ENCODE data around the gene TMPRSS5.
"Not testable (repeated sequence)": the region's sequence is repeated elsewhere in the genome, so short reads cannot be mapped to it uniquely, and the experiment has no call there.

TMPRSS5 gene

DNA sequence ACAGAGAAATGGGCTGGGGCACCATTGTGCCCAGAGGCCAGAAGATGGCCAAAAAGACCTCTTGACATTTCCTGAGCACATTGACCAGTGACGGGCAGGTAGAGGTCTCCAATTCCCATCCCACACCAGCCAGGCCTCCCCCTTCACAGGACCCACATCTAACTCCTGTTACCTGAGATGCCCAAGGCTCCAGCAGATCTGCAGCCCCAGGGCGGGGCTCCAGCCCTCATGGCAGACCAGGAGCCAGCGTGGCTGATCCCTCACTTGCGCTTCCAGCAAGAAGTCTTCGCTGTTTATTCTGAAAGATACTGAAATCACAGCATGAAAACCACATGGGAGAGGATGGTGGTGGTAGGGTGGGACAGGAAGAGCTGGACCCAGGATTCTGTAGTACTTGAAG is 9.0 kb downstream of the TMPRSS5 start:
- no peak for DNase-seq (ENCODE audit: low read depth)

- DNase-seq (ENCODE audit: low read depth): no peak
These were observed 10.9 kb downstream of the TMPRSS5 start for GRCh38 chr11:113695207-113695606.

DNA sequence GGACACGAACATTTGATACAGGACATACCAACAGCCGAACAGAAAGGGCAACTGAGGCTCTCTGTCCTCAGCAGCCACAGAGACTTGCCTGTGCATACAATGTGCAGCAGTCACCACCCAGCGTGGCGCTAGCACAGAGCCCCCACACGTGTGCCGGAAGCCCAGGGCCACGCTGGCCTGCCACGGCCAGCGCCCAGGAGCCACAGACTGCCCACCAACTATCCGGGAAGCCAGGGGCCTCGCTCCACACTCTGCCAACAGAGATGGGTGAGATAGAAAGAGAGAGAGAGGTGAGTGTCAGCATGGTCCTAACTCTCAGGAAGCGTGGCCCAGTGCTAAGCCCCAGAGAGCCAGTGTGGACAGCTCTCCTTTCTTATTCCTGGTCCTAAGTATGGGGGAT is 11.7 kb downstream of the TMPRSS5 start:
- DNase-seq (ENCODE audit: low read depth): no peak

GRCh38 chr11:113693030-113693429 is 13.1 kb downstream of the TMPRSS5 start:
- no peak for DNase-seq (ENCODE audit: low read depth)

DNA sequence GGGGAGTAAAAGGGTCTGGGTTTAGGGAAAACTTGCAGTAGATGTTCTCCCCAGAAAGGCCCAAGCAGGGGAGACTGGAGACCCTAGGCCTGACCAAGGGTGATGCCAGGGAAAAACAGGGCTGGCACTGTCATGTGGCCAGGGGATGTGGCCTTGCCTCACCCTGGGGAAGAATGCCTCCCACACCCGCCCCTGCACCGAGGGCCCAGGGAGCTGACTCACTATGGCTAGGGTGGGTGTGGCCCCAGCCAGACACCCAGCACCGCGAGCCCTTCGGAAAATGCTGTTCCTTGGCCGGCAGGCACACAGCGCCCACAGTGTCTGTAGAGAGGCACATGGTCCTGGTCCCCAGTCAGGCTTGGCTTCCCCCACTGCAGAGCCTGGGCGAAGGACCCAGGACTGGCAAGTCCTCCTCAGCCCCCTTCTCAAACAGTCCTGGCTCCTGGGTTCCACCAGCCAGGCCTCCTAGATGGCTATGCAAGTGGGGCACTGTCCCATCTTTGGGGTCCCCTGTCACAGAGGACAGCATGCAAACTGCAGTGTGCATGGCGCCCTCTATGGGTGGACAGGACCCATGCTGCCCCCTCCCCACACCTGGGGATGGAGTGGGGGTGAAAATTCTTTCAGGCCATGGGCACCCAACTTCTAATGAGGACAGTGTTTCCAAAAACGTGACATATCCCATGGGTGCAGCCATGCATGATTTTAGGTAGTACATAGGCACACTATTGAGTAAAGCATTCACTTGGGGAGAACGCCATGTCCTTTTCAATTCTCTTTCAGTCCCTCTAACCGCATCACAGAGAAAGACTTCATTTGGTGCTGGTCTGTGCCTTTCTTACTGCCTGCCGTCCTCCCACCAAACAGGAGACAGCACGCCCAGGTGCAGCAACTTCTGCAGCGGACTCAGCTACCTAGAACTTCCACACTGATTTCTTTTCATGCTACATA is 15.2 kb downstream of the TMPRSS5 start:
- no peak for DNase-seq (ENCODE audit: low read depth)

- no peak for DNase-seq (ENCODE audit: low read depth)
These were observed 16.1 kb downstream of the TMPRSS5 start for GRCh38 chr11:113689768-113690618.

DNA sequence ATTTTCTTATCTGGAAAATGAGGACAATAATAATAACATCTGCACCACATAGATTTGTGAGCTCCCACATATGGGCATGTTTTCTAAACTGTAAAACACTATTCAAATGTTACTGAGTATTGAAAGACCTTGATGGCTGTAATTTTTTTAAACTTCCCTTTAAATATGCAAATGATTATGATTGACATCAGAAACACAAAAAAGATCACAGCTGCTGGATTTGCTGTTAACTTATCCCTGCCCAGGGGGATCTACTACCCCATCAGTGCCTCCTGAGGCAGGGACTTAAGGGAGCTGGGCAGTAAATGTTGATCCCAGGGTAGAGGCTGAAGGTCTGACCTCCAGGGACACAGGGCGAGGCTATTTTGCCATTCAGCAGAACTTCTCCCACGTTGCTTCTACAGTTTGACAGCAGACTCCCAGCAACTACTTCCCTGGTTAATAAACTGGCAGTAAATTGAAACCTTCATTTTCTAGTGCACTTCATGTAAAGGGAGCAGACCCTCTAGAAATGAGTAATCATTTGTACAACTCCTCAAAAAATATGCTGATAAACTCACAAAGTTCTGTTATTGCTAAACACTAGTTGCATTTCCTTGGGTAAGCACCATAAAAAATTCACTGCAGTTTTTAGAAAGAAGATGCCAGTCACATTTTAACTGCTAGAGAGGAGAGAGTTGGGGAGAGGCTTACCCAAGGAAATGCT is 20.3 kb downstream of the TMPRSS5 start:
- no peak for DNase-seq (ENCODE audit: low read depth)

- no peak for DNase-seq (ENCODE audit: low read depth)
These were observed 21.6 kb downstream of the TMPRSS5 start for GRCh38 chr11:113684496-113684895.

- DNase-seq (ENCODE audit: low read depth): no peak
These were observed 22.5 kb downstream of the TMPRSS5 start for GRCh38 chr11:113683481-113684046.

GRCh38 chr11:113681711-113682413 is 24.2 kb downstream of the TMPRSS5 start:
- DNase-seq (ENCODE audit: low read depth): no peak

DNA sequence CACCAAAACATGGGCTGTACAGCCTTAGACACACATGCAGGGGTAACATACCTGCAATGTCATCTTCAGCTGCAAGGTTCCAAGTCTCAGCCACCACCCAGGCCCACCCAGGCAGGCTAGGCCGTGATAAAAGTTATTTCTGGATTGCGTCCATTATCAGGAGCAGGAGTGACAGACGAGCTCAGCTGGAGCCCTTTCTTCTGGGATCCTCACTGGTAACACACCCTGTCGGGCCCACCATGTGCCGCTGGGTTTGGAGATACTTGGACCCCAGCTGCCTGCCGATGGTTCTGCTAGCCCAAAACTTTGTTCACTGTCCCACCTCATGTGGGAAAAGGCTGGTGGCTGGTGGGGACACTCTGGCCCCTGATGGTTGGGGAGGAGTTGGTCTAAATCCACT is 24.8 kb downstream of the TMPRSS5 start:
- DNase-seq (ENCODE audit: low read depth): no peak

DNA sequence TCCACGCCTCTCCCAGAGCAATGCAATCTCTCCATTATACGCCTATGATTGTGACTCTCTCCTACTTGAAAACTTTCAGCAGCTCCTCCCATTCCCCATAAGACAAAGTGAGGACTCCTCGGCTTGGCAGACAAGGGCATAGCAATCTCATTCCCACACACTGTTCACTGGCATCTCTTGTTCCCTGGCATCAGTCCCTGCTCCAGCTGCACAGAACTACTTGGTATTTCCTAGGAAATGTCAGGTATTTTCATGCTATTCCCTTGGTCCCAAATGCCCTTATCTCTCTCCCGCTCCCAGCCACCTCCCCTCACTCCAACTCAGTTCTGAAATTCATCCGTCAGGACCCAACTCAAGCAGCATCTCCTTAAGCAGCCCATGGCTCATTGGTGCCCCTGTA is 28.4 kb downstream of the TMPRSS5 start:
- no peak for DNase-seq (ENCODE audit: low read depth)

- no peak for DNase-seq (ENCODE audit: low read depth)
These were observed 30.5 kb downstream of the TMPRSS5 start for GRCh38 chr11:113675565-113675964.

- no peak for DNase-seq (ENCODE audit: low read depth)
These were observed 31.0 kb downstream of the TMPRSS5 start for GRCh38 chr11:113675003-113675561.

- DNase-seq (ENCODE audit: low read depth): no peak
These were observed 31.8 kb downstream of the TMPRSS5 start for GRCh38 chr11:113674397-113674685.

- DNase-seq (ENCODE audit: low read depth): no peak
These were observed 32.3 kb downstream of the TMPRSS5 start for GRCh38 chr11:113673550-113674396.

DNA sequence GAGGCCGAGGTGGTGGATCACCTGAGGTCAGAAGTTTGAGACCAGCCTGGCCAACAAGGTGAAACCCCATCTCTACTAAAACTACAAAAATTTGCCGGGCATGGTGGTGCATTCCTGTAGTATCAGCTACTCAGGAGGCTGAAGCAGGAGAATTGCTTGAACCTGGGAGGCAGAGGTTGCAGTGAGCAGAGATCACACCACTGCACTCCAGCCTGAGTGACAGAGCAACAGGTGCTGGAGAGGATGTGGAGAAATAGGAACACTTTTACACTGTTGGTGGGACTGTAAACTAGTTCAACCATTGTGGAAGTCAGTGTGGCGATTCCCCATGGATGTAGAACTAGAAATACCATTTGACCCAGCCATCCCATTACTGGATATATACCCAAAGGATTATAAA is 34.2 kb downstream of the TMPRSS5 start:
- not testable (repeated sequence) for DNase-seq (ENCODE audit: low read depth)

- no peak for DNase-seq (ENCODE audit: low read depth)
These were observed 35.3 kb downstream of the TMPRSS5 start for GRCh38 chr11:113670831-113671215.

DNA sequence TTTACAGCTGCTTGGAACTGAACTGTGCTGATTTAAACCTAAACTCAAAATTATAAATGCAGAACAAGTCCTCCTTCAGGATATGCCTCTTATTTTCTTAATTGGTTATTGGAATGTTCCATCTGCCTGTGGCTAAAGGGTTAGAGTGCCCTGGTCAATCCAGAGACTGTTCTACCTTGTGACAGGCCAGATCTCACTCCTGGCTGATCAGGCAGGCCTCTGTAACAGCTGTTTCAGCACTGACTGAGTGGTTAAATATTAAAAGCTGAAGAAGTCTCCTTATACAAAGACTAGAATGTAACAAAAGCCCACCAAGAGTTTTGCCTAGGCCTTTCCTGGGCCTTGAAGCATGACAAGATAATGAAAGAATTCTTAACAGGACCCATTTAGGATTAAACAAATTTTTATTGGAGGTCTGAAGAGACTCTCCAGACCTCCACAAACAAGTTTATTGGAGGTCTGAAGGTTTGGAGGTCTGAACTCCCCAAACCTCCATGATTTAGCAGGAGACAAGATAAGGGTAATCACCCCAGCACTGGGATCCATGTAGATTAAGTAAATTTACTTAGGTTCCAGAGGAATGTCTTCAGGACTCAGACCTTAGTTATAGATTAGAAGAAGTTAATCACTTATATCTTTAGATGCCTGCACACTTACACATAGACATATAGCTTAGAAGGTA is 35.8 kb downstream of the TMPRSS5 start:
- no peak for DNase-seq (ENCODE audit: low read depth)

- no peak for DNase-seq (ENCODE audit: low read depth)
These were observed 37.9 kb downstream of the TMPRSS5 start for GRCh38 chr11:113668255-113668654.
